ENCODE results near the gene FLCN. TPM values are rescaled to one million over a fixed set of nuclear protein-coding genes. Genes with fewer than 3 reads are reported as not detected.
A peak's percentile ranks its signal among the peaks of the same experiment; 100 is the strongest.

Gene FLCN
- total RNA-seq, 1 donor from 2014 or later = 16.7 TPM

- DNase-seq (ENCODE audit: low read depth) = no peak
- no peak overlapping the region for H3K4me3 ChIP-seq (ENCODE audit: low read depth, low read length)
- TF ChIP-seq CTCF (conservative IDR thresholded peaks at IDR 0.05; ENCODE audit: low read depth, low read length) = no peak
These were observed 15.6 kb downstream of the FLCN start for GRCh38 chr17:17221329-17221728.

- no peak overlapping the region for H3K4me3 ChIP-seq (ENCODE audit: low read depth, low read length)
- TF ChIP-seq CTCF (conservative IDR thresholded peaks at IDR 0.05; ENCODE audit: low read depth, low read length) = no peak
- no peak for DNase-seq (ENCODE audit: low read depth)
These were observed 16.4 kb downstream of the FLCN start for GRCh38 chr17:17220529-17220928.

- TF ChIP-seq CTCF (conservative IDR thresholded peaks at IDR 0.05; ENCODE audit: low read depth, low read length) = no peak
- DNase-seq (ENCODE audit: low read depth) = no peak
- no peak overlapping the region for H3K4me3 ChIP-seq (ENCODE audit: low read depth, low read length)
These were observed 19.0 kb downstream of the FLCN start for GRCh38 chr17:17217995-17218394.

- no peak for DNase-seq (ENCODE audit: low read depth)
- TF ChIP-seq CTCF (conservative IDR thresholded peaks at IDR 0.05; ENCODE audit: low read depth, low read length) = peak; percentile 3
These were observed 20.2 kb downstream of the FLCN start for GRCh38 chr17:17216776-17217175.

GRCh38 chr17:17216236-17216635, 20.7 kb downstream of the FLCN start:
- no peak for DNase-seq (ENCODE audit: low read depth)
- TF ChIP-seq CTCF (conservative IDR thresholded peaks at IDR 0.05; ENCODE audit: low read depth, low read length) = no peak
- no peak overlapping the region for H3K4me3 ChIP-seq (ENCODE audit: low read depth, low read length)

More at GRCh38 chr17:17216776-17217175, 20.2 kb downstream of the FLCN start:
- no peak overlapping the region for H3K4me3 ChIP-seq (ENCODE audit: low read depth, low read length)

- H3K4me3 ChIP-seq (ENCODE audit: low read depth, low read length) = no peak overlapping the region
- no peak for TF ChIP-seq CTCF (conservative IDR thresholded peaks at IDR 0.05; ENCODE audit: low read depth, low read length)
- DNase-seq (ENCODE audit: low read depth) = no peak
These were observed 21.4 kb downstream of the FLCN start for GRCh38 chr17:17215575-17215974.

GRCh38 chr17:17214646-17215436, 22.1 kb downstream of the FLCN start:
- DNase-seq (ENCODE audit: low read depth) = no peak
- H3K4me3 ChIP-seq (ENCODE audit: low read depth, low read length) = no peak overlapping the region
- TF ChIP-seq CTCF (conservative IDR thresholded peaks at IDR 0.05; ENCODE audit: low read depth, low read length) = no peak
